ENCODE results near the gene IFT81. TPM values are rescaled to one million over a fixed set of nuclear protein-coding genes. Genes with fewer than 3 reads are reported as not detected.
A peak's percentile ranks its signal among the peaks of the same experiment; 100 is the strongest.

The IFT81 gene
- total and polyA plus RNA-seq, 2 of the 13 experiments (the other 11 are each of a cell fraction or from before 2014, with no cell fraction given) = 4.2 to 13.0 TPM

GRCh38 chr12:110247340-110248095 is 123.4 kb downstream of the IFT81 start (continued):
- TF ChIP-seq HES4 (CRISPR knock-in tag; IDR thresholded peaks at IDR 0.05; ENCODE audit: borderline replicate concordance) (no peak), HNF1B (CRISPR knock-in tag; IDR thresholded peaks at IDR 0.05) (peak; percentile 98), SOX13 (IDR thresholded peaks at IDR 0.05) (no peak; the same call in 1 of the 2 replicates), SOX13 (CRISPR knock-in tag; conservative IDR thresholded peaks at IDR 0.05 in 1 of 2, IDR thresholded peaks at IDR 0.05 in 1 of 2) (peak in 1 of 2 experiments; percentile 42; a peak in 2 of 4 replicates), ZSCAN12 (CRISPR knock-in tag; IDR thresholded peaks at IDR 0.05) (no peak), RORA (CRISPR knock-in tag; IDR thresholded peaks at IDR 0.05) (no peak), ZFP36L2 (CRISPR knock-in tag; IDR thresholded peaks at IDR 0.05) (no peak), ZSCAN25 (CRISPR knock-in tag; IDR thresholded peaks at IDR 0.05) (peak; percentile 88), ZNF350 (CRISPR knock-in tag; IDR thresholded peaks at IDR 0.05; ENCODE audit: borderline replicate concordance, low read depth) (peak; percentile 86; the same call in 1 of the 2 replicates), CBX2 (IDR thresholded peaks at IDR 0.05; ENCODE audit: low read depth, low read length) (no peak), CBX2 (CRISPR knock-in tag; IDR thresholded peaks at IDR 0.05; ENCODE audit: low read depth) (no peak), ZFP62 (CRISPR knock-in tag; IDR thresholded peaks at IDR 0.05) (no peak), THAP7 (CRISPR knock-in tag; IDR thresholded peaks at IDR 0.05) (no peak), ZNF589 (CRISPR knock-in tag; conservative IDR thresholded peaks at IDR 0.05) (0 out of 2 replicates have a peak, but pooled peaks have one; percentile 18), NPAS2 (CRISPR knock-in tag; IDR thresholded peaks at IDR 0.05; ENCODE audit: borderline replicate concordance) (no peak), ZFP37 (CRISPR knock-in tag; IDR thresholded peaks at IDR 0.05; ENCODE audit: borderline replicate concordance) (no peak), RAD51 (IDR thresholded peaks at IDR 0.05; ENCODE audit: borderline replicate concordance) (no peak), ZNF276 (CRISPR knock-in tag; IDR thresholded peaks at IDR 0.05; ENCODE audit: low read depth) (no peak), ZBTB7B (CRISPR knock-in tag; IDR thresholded peaks at IDR 0.05) (peak; percentile 55; the same call in 1 of the 2 replicates), ZNF574 (CRISPR knock-in tag; IDR thresholded peaks at IDR 0.05) (peak; percentile 64), ZNF513 (CRISPR knock-in tag; conservative IDR thresholded peaks at IDR 0.05) (no peak)

All from HepG2 (cell line).